ENCODE measurements around the gene PTPRZ1. TPM values are rescaled to one million over a fixed set of nuclear protein-coding genes. Genes with fewer than 3 reads are reported as not detected.

The PTPRZ1 gene
- polyA plus RNA-seq, 4 donors, result 2.8 to 5.0 (median 3.4) TPM

DNA sequence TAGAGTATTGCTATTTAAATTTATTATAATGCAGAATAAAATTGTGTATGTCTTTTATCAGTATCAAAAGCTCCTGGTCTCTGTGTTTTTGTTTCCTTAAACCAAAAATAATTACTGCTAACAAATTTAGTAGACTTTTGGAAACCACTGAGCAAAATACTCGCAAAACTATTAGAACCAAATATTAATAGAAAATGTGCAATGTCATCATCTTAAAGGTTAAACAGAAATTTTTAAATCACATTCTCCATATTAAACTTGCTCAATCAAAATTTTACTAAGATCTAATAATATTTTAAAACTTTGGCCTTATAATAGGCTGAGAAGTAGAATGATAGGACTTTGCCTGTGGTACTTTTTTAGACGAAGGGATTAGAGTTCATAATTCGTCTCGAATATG is 222.7 kb downstream of the PTPRZ1 start:
- DNase-seq (ENCODE audit: low read depth in 4 of 4, low spot score in 3 of 4), result no peak

DNA sequence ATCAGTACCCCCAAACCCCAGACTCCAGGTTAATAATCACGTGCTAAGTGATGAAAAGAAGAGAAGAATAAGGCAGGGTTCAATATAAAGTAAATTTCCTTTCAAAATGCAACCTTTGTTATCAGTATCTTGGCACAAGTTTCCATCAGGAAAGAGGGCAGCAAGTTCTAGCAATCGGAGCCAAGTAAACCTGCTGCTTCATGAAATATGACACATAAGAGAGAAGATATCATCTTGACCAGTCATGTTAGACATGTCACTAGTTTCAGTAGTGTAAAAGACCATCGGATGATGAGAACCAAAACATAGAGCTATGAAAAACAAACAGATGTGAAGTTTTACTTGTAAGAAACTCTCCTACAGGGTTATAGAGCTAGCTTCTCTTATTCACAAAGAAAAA is 227.1 kb downstream of the PTPRZ1 start:
- DNase-seq (ENCODE audit: low read depth in 4 of 4, low spot score in 3 of 4), result no peak

GRCh38 chr7:122103064-122103463 is 230.1 kb downstream of the PTPRZ1 start:
- no peak for DNase-seq (ENCODE audit: low read depth in 4 of 4, low spot score in 3 of 4)

All from right renal pelvis (tissue), 4 donors.